ENCODE measurements around the gene GGT7. TPM values are rescaled to one million over a fixed set of nuclear protein-coding genes. Genes with fewer than 3 reads are reported as not detected.

GGT7 gene
- total RNA-seq, 1 donor from 2014 or later = 40.6 TPM

Other genes starting within 250 kb of the GGT7 start
- gene PIGU, start 195.8 kb downstream of the GGT7 start, total RNA-seq = 19.1 TPM
- 59.1 TPM for gene TP53INP2, start 168.5 kb downstream of the GGT7 start, total RNA-seq
- gene NCOA6, start 47.2 kb downstream of the GGT7 start, total RNA-seq = 33.5 TPM
- 98.1 TPM for gene ACSS2, start 3.8 kb upstream of the GGT7 start, total RNA-seq
- gene GSS, start 83.0 kb upstream of the GGT7 start, total RNA-seq = 50.0 TPM
- gene MYH7B, start 83.0 kb upstream of the GGT7 start, total RNA-seq = 1.4 TPM
- 60.5 TPM for gene TRPC4AP, start 220.0 kb upstream of the GGT7 start, total RNA-seq

Data from mucosa of gallbladder (tissue), 1 donor.